HL-60 (cell line): ENCODE data around the gene ATF3.

ENCODE experiments used
- DNase-seq, 2 experiments: peaks; one replicate each; pipeline ENCODE4 v3.0.0-alpha.2; 2010 to 2020; ENCODE audit warnings: low read depth in 1 of 2, low spot score in 1 of 2
- H3K27ac ChIP-seq: fragments of 250-450 bp; sonication (Bioruptor Pico); replicated peaks from 2 replicates; pipeline ENCODE4 v1.5.1; 2020; ENCODE audit warnings: mild to moderate bottlenecking, moderate library complexity
- H3K27me3 ChIP-seq: fragments of 250-450 bp; sonication (Bioruptor Pico); 2 replicates; pipeline ENCODE4 v1.5.1; 2021; ENCODE audit warnings: mild to moderate bottlenecking, moderate library complexity; ENCODE audit not compliant: insufficient read depth, poor library complexity, severe bottlenecking
- H3K4me3 ChIP-seq: replicated peaks from 2 replicates; pipeline ENCODE4 v1.5.1; 2011; ENCODE audit warnings: mild to moderate bottlenecking, control low read depth, low read length; ENCODE audit not compliant: insufficient read depth
- GABPA ChIP-seq: IDR thresholded peaks from 2 replicates; pipeline ENCODE4 v1.6.1; 2012; ENCODE audit warnings: low read depth
- POLR2AphosphoS5 ChIP-seq: IDR thresholded peaks from 2 replicates; pipeline ENCODE4 v1.6.1; 2012; ENCODE audit warnings: low read depth
- REST ChIP-seq: IDR thresholded peaks from 2 replicates; pipeline ENCODE4 v1.6.1; 2012; ENCODE audit warnings: low read depth; ENCODE audit not compliant: insufficient replicate concordance
- SPI1 ChIP-seq: IDR thresholded peaks from 2 replicates; pipeline ENCODE4 v1.6.1; 2012; ENCODE audit warnings: low read depth, mild to moderate bottlenecking, borderline replicate concordance
- TF ChIP-seq, protein P1 (sequence below): IDR thresholded peaks from one replicate; pipeline ENCODE4 v1.5.1; 2011; ENCODE audit warnings: low read length, control low read depth, inconsistent platforms; ENCODE audit not compliant: insufficient read depth

ATF3 gene

DNA sequence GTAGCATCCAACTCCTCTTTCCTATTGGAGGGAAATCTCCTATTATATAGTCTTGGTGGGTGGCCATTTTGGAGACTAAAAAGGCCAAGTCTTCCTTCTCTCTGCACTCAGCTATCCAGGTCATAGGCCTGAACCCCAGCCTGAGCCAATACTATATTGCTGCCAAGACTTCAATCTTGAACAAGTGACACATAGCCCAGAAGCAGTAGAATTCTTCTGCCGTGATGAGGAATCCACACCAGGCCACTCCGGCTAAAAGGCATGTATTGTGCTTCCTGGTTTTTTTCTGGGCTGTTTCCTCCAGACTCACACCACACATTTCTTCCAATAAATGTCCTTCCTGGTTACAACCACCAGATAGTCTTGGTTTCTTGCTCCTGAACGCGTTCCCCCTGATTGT is 43.0 kb downstream of the ATF3 start:
- Histone ChIP-seq H3K27ac (no peak overlapping the region), H3K27me3 (no peaks in the 10 kb centered on the region), H3K4me3 (no peak overlapping the region)
- TF ChIP-seq SPI1, result no peak
- no peak for DNase-seq

- no peak overlapping the region for H3K27ac ChIP-seq
Measured at GRCh38 chr1:212651977-212652376, 43.4 kb downstream of the ATF3 start.

DNA sequence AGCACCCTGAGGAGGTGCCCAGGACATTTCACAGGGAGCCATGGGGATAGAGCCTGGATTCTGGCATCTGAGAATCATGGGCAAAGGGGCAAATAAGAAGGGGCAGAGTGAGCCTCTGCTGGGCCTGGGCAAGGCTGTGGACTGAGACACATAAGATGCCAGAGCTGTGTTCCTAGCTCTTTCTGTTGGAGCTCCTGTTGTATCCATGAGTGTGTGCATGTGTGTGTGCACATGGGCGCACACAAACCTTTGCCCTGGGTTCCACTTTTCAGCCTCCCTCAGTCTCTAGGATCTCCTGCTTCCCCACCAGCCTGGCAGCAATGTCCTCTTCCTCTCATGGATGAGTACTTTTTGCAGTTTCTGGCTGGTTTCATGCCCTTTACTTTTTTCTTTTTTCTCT is 44.0 kb downstream of the ATF3 start:
- DNase-seq, result no peak
- TF ChIP-seq, protein P1, sequence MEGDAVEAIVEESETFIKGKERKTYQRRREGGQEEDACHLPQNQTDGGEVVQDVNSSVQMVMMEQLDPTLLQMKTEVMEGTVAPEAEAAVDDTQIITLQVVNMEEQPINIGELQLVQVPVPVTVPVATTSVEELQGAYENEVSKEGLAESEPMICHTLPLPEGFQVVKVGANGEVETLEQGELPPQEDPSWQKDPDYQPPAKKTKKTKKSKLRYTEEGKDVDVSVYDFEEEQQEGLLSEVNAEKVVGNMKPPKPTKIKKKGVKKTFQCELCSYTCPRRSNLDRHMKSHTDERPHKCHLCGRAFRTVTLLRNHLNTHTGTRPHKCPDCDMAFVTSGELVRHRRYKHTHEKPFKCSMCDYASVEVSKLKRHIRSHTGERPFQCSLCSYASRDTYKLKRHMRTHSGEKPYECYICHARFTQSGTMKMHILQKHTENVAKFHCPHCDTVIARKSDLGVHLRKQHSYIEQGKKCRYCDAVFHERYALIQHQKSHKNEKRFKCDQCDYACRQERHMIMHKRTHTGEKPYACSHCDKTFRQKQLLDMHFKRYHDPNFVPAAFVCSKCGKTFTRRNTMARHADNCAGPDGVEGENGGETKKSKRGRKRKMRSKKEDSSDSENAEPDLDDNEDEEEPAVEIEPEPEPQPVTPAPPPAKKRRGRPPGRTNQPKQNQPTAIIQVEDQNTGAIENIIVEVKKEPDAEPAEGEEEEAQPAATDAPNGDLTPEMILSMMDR, result no peak
- TF ChIP-seq SPI1 (no peak), GABPA (no peak), REST (no peak), POLR2AphosphoS5 (no peak)
- Histone ChIP-seq H3K27ac (no peak overlapping the region), H3K27me3 (no peaks in the 10 kb centered on the region), H3K4me3 (no peak overlapping the region)

More at GRCh38 chr1:212651977-212652376, 43.4 kb downstream of the ATF3 start:
- no peak for TF ChIP-seq REST
- TF ChIP-seq, protein P1, result no peak
- TF ChIP-seq GABPA, result no peak
- no peak for TF ChIP-seq SPI1
- TF ChIP-seq POLR2AphosphoS5, result no peak
- H3K27me3 ChIP-seq, result no peaks in the 10 kb centered on the region
- H3K4me3 ChIP-seq, result no peak overlapping the region
- no peak for DNase-seq

DNA sequence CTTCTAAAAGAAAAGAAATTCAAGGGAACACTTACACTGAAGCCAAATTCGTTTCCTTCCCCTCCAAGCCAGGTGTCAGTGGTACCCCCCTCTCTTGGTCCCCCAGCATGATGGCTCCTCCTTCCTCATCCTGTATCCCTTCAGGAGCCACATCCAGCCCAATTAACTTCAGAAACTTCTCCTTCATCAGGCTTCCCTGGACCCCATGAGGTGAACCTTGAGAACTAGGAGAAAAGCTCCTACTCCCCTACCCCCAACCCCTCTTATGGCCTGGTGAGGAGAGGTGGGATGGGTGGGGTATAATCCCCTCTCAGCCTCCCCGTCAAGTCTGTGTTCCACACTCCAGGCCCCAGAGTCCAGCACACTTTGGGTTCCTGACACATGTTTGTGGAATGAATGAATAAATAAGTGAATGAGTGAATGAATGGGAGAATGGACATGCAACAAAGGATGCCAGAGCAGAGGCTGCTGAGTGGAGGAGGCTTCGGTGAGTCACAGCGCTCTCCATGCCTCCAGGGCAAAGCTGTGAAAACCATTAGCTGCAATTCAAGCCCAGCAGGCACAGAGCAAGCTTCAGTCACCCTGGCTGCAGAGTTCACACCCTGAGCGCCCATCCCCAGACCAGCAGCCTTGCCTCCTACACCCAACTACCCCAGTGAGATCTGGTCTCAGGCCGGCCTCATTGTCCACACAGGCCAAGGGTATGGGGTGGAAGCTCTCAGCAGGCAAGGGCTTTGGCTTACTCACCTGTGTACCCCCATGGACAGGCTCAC is 47.3 kb downstream of the ATF3 start:
- no peak for DNase-seq
- TF ChIP-seq, protein P1, result no peak
- TF ChIP-seq REST (no peak), GABPA (no peak), POLR2AphosphoS5 (no peak), SPI1 (no peak)
- Histone ChIP-seq H3K27ac (no peak overlapping the region), H3K4me3 (no peak overlapping the region), H3K27me3 (no peaks in the 10 kb centered on the region)
